Esophagus squamous epithelium (tissue), 5 donors: ENCODE results near the gene SRGN. TPM values are rescaled to one million over a fixed set of nuclear protein-coding genes. Genes with fewer than 3 reads are reported as not detected.

Experiments
- DNase-seq: peaks from one replicate; lab custom pipeline; 2025; lab: John Stamatoyannopoulos, UW
- H3K27ac ChIP-seq, 4 donors: fragments of 200-600 bp; sonication (generic); one replicate each; pipeline ENCODE4 v1.5.1; 2016 to 2019; ENCODE audit warnings: mild to moderate bottlenecking in 1 of 4
- H3K27me3 ChIP-seq, 4 donors: fragments of 200-600 bp; sonication (generic); 1 replicate in 3 of 4; 2 replicates in 1 of 4; pipeline versions ENCODE4 v1.5.1 to v1.6.0; 2017 to 2021; ENCODE audit warnings: antibody characterized with exemption in 1 of 4
- H3K36me3 ChIP-seq, 3 donors: fragments of 200-600 bp; sonication (generic); one replicate each; pipeline ENCODE4 v1.5.1; 2016 to 2019
- H3K4me1 ChIP-seq, 3 donors: fragments of 200-600 bp; sonication (generic); one replicate each; pipeline ENCODE4 v1.5.1; 2017 to 2019
- H3K4me3 ChIP-seq, 4 donors: fragments of 200-600 bp; sonication (generic); 1 replicate in 3 of 4; 2 replicates in 1 of 4; pipeline ENCODE4 v1.5.1; 2016 to 2019; ENCODE audit warnings: mild to moderate bottlenecking in 2 of 4, moderate library complexity in 1 of 4
- H3K9me3 ChIP-seq, 3 donors: fragments of 200-600 bp; sonication (generic); one replicate each; pipeline ENCODE4 v1.5.1; 2016 to 2019
- POLR2A ChIP-seq, 4 donors: fragments of 450-650 bp; IDR thresholded peaks; one replicate each; pipeline ENCODE4 v1.6.1; 2017; ENCODE audit warnings: antibody characterized with exemption in 4 of 4, mild to moderate bottlenecking in 4 of 4, moderate library complexity in 3 of 4
- WGBS, 2 donors: methylation state at CpG; one replicate each; pipeline ENCODE4 v1.1.5; 2018; 5-methylcytosine and 5-hydroxymethylcytosine counted together
- intact Hi-C: fragments of 100-400 bp; cut with DNase I; formaldehyde crosslinking; loops from one replicate; pipeline ENCODE4 v1.15.0; 2022
- total RNA-seq, 4 donors: library from RNA; depleted of rRNA; stranded (reverse); fragments of >200 nt; gene quantifications; one replicate each; pipeline ENCODE4 v1.1.0, GENCODE V29; 2016
- TF ChIP-seq, protein P1 (sequence below), 6 experiments: fragments of 450-650 bp in 4 of 6; fragments of 200-600 bp in 2 of 6; sonication (generic) in 2 of 6; IDR thresholded peaks; one replicate each; pipeline ENCODE4 v1.5.1; 2016 to 2019; ENCODE audit warnings: antibody characterized with exemption in 6 of 6, mild to moderate bottlenecking in 4 of 6, moderate library complexity in 4 of 6
- donor health status: DM: yes; HTN: yes; CAD: no.

SRGN gene
- total RNA-seq, 4 donors from 2014 or later = 3.5 to 64.1 (median 37.9) TPM

DNA sequence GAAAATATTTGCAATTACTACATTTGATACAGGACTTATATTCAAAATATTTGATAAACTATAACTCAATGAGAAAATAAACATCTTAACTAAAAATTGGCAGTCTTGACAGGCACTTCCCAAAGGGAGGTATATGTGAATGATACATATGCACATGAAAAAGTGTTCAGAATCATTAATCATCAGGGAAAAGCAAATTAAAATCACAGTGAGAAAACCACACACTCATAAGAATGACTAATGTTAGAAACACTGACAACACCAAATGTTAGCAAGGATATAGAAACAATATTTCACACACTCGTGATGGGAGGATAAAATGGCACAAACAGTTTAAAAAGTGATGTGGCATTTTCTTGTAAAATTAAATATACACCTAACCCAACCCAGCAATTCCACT, 32.0 kb downstream of the SRGN start:
- TF ChIP-seq POLR2A (IDR thresholded peaks at IDR 0.05) = no peak
- TF ChIP-seq, protein P1, sequence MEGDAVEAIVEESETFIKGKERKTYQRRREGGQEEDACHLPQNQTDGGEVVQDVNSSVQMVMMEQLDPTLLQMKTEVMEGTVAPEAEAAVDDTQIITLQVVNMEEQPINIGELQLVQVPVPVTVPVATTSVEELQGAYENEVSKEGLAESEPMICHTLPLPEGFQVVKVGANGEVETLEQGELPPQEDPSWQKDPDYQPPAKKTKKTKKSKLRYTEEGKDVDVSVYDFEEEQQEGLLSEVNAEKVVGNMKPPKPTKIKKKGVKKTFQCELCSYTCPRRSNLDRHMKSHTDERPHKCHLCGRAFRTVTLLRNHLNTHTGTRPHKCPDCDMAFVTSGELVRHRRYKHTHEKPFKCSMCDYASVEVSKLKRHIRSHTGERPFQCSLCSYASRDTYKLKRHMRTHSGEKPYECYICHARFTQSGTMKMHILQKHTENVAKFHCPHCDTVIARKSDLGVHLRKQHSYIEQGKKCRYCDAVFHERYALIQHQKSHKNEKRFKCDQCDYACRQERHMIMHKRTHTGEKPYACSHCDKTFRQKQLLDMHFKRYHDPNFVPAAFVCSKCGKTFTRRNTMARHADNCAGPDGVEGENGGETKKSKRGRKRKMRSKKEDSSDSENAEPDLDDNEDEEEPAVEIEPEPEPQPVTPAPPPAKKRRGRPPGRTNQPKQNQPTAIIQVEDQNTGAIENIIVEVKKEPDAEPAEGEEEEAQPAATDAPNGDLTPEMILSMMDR (IDR thresholded peaks at IDR 0.05) = no peak
- no peaks in the 10 kb centered on the region for H3K9me3 ChIP-seq
- 43 to 83% methylated on average over 1 of the region's 1 CpG for WGBS, 2 donors
- H3K36me3 ChIP-seq = no peaks in the 10 kb centered on the region
- peaks cover 0 to 8% (median 4%) of the 10 kb centered on the region in 3 donors for H3K4me1 ChIP-seq
- no peaks in the 10 kb centered on the region for H3K27me3 ChIP-seq
- H3K27ac ChIP-seq = no peak overlapping the region
- no peak overlapping the region for H3K4me3 ChIP-seq
- intact Hi-C loops = no loop called here
- no peak for DNase-seq

DNA sequence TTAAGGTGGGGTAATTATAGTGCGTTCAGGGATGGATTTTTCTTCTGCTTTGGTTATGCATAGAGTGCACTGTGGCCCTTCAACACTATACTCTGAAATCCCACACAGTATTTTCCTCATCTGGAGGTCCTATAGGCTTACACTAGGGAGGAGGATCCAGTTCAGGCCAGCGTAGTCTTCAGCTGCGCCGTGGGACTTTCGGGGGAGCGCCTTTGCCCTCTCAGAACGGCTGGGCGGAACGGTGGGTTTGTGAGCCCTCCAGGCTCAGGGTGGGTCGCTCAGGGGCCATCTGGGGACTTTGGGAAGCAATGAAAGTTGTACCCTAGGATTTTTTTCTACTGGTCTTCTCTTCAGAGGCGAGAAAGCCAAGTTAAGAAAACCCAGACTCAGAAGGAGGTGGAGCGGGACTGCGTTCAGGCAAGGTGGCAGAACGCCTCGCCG, 35.4 kb downstream of the SRGN start:
- peaks cover 6 to 33% (median 7%) of the 10 kb centered on the region in 3 donors for H3K4me1 ChIP-seq
- 0 to 1% methylated on average over 5 to 6 of the region's 16 CpGs for WGBS, 2 donors
- H3K9me3 ChIP-seq = no peaks in the 10 kb centered on the region
- no peak for DNase-seq
- H3K36me3 ChIP-seq = peaks cover 0 to 2% (median 0%) of the 10 kb centered on the region in 3 donors
- intact Hi-C loops = no loop called here
- H3K27ac ChIP-seq = peak overlapping the region; percentile 97 to 98 (median 98)
- peak overlapping the region; percentile 79 to 99 (median 92) for H3K4me3 ChIP-seq
- H3K27me3 ChIP-seq = no peaks in the 10 kb centered on the region
- TF ChIP-seq, protein P1 (IDR thresholded peaks at IDR 0.05) = no peak
- no peak for TF ChIP-seq POLR2A (IDR thresholded peaks at IDR 0.05)

DNA sequence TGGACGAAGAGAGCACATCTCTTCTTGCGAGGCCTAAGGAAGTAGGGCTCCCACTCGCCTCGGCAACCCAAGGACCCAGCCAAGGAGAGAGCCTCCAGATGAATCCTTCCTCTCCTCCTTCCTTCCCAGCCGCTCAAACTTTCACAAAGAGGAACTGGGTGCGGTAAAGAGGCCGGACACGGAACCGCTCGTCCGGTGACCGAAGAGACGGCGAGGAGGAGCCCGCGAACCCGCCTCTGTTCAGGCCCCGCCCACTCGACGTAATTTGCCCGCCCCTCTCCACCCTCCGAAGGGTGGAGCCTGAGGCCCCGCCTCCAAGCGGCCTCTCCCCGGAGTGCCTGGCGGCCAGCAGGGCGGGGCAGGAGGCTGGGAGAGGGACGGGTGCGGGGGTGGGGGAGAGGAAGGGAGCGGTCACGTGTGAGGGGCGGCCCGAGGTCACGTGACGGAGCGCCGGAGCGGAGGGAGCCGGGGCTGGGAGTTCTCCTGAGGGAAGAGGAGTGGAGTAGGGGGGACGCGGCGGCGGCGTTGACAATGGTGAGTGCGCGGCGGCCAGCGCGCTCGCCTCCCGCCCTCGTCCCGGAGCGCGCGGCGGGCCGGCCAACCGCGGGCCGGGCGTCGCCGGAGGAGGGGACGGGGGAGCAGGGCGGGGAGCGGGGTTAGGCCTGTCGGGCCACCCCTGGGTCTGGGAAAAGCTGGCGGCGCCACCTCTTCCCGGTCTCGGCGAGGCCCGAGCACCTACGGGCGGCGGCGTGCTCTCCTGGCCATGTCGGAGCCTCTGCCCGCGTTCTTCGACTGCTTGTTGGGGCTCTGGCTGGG, 36.1 kb downstream of the SRGN start, which contains the start of gene VPS26A:
TSS of gene VPS26A (plus strand) at position 432 of the 816 bp plus-strand sequence. CDS start at position 532, 100 bp downstream.
- Histone ChIP-seq H3K36me3 (peaks cover 0 to 3% (median 0%) of the 10 kb centered on the region in 3 donors), H3K27ac (peak within 1 kb of the TSS; percentile 97 to 98 (median 98)), H3K4me1 (peaks cover 6 to 38% (median 7%) of the 10 kb centered on the region in 3 donors), H3K27me3 (no peaks in the 10 kb centered on the region), H3K9me3 (no peaks in the 10 kb centered on the region), H3K4me3 (peak within 1 kb of the TSS; percentile 79 to 99 (median 92))
- intact Hi-C loops = no loop called here
- TF ChIP-seq, protein P1 (IDR thresholded peaks at IDR 0.05) = peak in 2 of 6 experiments; percentile 13 to 20
- TF ChIP-seq POLR2A (IDR thresholded peaks at IDR 0.05) = peak in 3 of 4 donors; percentile 85 to 95 (median 92)
- DNase-seq = peak; percentile 91
- WGBS, 2 donors = 0 to 1% methylated on average over 4 to 23 of the region's 82 CpGs

DNA sequence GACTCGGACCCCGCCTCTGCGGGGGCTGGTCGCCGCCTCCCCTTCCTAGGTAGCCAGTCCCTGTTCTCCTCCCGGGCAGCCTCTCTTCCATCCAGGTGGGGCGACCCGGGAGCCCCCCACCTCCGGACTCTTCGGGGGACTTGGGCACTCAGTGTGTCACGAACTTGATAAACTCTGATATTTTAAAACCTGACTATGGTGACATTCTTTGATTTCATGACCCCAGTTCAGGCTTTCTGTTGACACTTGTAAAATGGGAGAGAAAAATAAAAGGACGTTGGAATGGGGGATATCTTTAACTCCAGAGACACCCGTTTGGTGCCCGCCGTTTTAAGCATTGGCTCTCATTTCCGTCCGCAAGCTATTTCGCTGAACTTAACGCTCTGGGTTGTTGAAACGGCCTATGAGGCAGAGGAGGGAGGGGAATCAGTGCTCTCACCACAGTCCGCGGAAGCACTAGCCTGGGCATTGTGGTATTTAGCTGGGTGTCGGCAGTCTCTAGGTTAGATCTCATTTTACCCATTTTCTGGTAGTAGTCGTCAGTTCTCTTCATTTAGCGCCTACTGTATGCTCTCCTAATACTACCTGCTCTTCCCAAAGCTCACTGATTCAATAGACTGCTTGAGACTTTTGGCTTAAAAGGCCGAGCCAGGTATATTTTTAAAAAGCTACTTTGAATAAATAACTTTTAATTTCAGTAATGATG, 36.8 kb downstream of the SRGN start:
- Histone ChIP-seq H3K4me3 (peak overlapping the region; percentile 79 to 99 (median 92)), H3K36me3 (peaks cover 0 to 3% (median 0%) of the 10 kb centered on the region in 3 donors), H3K27me3 (no peaks in the 10 kb centered on the region), H3K9me3 (no peaks in the 10 kb centered on the region), H3K27ac (peak overlapping the region; percentile 97 to 98 (median 98)), H3K4me1 (peaks cover 6 to 46% (median 7%) of the 10 kb centered on the region in 3 donors)
- DNase-seq = no peak
- intact Hi-C loops = no loop called here
- TF ChIP-seq, protein P1 (IDR thresholded peaks at IDR 0.05) = no peak
- no peak for TF ChIP-seq POLR2A (IDR thresholded peaks at IDR 0.05)
- 0 to 1% methylated on average over 18 to 20 of the region's 26 CpGs for WGBS, 2 donors
